ENCODE data around the gene MPO. TPM values are rescaled to one million over a fixed set of nuclear protein-coding genes. Genes with fewer than 3 reads are reported as not detected.

Gene MPO
- total RNA-seq, 4 donors from 2014 or later, result 0.19 to 0.84 TPM; not detected in 2

GRCh38 chr17:58270476-58271215 lies 10.1 kb downstream of the MPO start:
- ATAC-seq (ENCODE audit: low FRiP score) (no peak), DNase-seq (ENCODE audit: low spot score) (no peak)
- TF ChIP-seq, protein P1, sequence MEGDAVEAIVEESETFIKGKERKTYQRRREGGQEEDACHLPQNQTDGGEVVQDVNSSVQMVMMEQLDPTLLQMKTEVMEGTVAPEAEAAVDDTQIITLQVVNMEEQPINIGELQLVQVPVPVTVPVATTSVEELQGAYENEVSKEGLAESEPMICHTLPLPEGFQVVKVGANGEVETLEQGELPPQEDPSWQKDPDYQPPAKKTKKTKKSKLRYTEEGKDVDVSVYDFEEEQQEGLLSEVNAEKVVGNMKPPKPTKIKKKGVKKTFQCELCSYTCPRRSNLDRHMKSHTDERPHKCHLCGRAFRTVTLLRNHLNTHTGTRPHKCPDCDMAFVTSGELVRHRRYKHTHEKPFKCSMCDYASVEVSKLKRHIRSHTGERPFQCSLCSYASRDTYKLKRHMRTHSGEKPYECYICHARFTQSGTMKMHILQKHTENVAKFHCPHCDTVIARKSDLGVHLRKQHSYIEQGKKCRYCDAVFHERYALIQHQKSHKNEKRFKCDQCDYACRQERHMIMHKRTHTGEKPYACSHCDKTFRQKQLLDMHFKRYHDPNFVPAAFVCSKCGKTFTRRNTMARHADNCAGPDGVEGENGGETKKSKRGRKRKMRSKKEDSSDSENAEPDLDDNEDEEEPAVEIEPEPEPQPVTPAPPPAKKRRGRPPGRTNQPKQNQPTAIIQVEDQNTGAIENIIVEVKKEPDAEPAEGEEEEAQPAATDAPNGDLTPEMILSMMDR (IDR thresholded peaks at IDR 0.05), result no peak

DNA sequence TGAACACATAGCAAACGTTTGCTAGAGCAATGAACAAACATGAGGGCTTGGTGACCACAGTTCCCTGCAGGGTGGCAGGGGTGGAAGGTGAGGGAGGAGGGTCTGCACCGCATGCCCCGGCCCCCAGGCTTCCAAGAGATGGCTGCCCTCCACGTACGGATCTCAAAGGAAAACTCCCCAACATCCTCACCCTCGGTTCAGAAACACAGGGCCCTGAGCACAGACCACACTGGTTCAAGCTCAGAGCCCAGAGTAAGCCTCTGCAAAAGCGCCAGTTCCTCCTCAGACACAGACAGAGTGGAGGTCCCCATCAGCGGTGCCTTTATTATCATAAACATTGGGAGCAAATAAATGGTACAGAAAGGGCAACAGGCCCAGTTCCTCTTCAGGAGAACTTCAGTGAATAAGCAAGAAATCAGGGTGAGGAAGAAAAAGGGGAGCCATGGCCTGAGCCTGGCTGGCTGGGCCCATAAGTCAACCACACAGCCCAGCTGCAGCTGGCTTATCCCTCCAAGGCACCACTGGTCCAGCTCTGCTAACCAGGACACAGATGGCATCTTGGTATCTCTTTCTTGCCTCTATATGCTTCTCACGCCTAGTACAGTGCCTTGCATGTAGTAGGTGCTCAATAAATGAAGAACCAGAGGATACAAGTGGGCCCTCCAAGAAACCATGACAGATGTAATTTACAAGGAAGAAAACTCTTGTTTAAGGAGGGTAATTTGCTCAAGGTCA lies 11.0 kb downstream of the MPO start:
- TF ChIP-seq, protein P1 (IDR thresholded peaks at IDR 0.05), result no peak
- no peak for ATAC-seq (ENCODE audit: low FRiP score)
- no peak for DNase-seq (ENCODE audit: low spot score)

GRCh38 chr17:58268774-58269556 lies 11.8 kb downstream of the MPO start:
- TF ChIP-seq, protein P1 (IDR thresholded peaks at IDR 0.05), result no peak
- DNase-seq (ENCODE audit: low spot score), result no peak
- no peak for ATAC-seq (ENCODE audit: low FRiP score)

GRCh38 chr17:58268326-58268725 lies 12.4 kb downstream of the MPO start:
- TF ChIP-seq, protein P1 (IDR thresholded peaks at IDR 0.05), result no peak
- no peak for ATAC-seq (ENCODE audit: low FRiP score)
- no peak for DNase-seq (ENCODE audit: low spot score)

GRCh38 chr17:58267347-58268324 lies 13.1 kb downstream of the MPO start:
- DNase-seq (ENCODE audit: low spot score), result no peak
- TF ChIP-seq, protein P1 (IDR thresholded peaks at IDR 0.05), result no peak
- ATAC-seq (ENCODE audit: low FRiP score), result no peak
